Lower leg skin (tissue), 3 donors: Measurements from ENCODE around the gene SH3RF1.

Source experiments
- CTCF ChIP-seq, 3 donors: fragments of 450-650 bp; IDR thresholded peaks; one replicate each; pipeline ENCODE4 v1.5.1; 2016; ENCODE audit warnings: antibody characterized with exemption in 3 of 3, mild to moderate bottlenecking in 3 of 3, moderate library complexity in 2 of 3
- POLR2A ChIP-seq, 2 donors: fragments of 450-650 bp; IDR thresholded peaks; one replicate each; pipeline ENCODE4 v1.6.1; 2016 to 2017; ENCODE audit warnings: antibody characterized with exemption in 2 of 2, mild to moderate bottlenecking in 1 of 2, moderate library complexity in 1 of 2

- no peak for TF ChIP-seq CTCF (IDR thresholded peaks at IDR 0.05)
- no peak for TF ChIP-seq POLR2A (IDR thresholded peaks at IDR 0.05)
These were observed 45.0 kb upstream of the SH3RF1 start for GRCh38 chr4:169315530-169316343.
